ENCODE data around the gene MAGEA3.
"Not testable (repeated sequence)": the region's sequence is repeated elsewhere in the genome, so short reads cannot be mapped to it uniquely, and the experiment has no call there.

- not testable (repeated sequence) for TF ChIP-seq PBX3 (CRISPR knock-in tag; IDR thresholded peaks at IDR 0.05); ZNF830 (tag by site-specific recombination; IDR thresholded peaks at IDR 0.05; ENCODE audit: low read depth); CTCF (tag by site-specific recombination; IDR thresholded peaks at IDR 0.05); ZNF37A (tag by site-specific recombination; IDR thresholded peaks at IDR 0.05); REST (tag by site-specific recombination; IDR thresholded peaks at IDR 0.05); KLF16 (tag by site-specific recombination; IDR thresholded peaks at IDR 0.05); ZNF114 (tag by site-specific recombination; IDR thresholded peaks at IDR 0.05); ZBTB21 (tag by site-specific recombination; IDR thresholded peaks at IDR 0.05)
- TF ChIP-seq, protein P1, sequence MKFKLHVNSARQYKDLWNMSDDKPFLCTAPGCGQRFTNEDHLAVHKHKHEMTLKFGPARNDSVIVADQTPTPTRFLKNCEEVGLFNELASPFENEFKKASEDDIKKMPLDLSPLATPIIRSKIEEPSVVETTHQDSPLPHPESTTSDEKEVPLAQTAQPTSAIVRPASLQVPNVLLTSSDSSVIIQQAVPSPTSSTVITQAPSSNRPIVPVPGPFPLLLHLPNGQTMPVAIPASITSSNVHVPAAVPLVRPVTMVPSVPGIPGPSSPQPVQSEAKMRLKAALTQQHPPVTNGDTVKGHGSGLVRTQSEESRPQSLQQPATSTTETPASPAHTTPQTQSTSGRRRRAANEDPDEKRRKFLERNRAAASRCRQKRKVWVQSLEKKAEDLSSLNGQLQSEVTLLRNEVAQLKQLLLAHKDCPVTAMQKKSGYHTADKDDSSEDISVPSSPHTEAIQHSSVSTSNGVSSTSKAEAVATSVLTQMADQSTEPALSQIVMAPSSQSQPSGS (tag by site-specific recombination; IDR thresholded peaks at IDR 0.05; ENCODE audit: low read depth) = not testable (repeated sequence)
These were observed 15.5 kb downstream of the MAGEA3 start, which contains the start of gene MAGEA2B for GRCh38 chrX:152713815-152714787.
